Esophagus muscularis mucosa (tissue), 4 donors: ENCODE measurements around the gene SH2D2A. TPM values are rescaled to one million over a fixed set of nuclear protein-coding genes. Genes with fewer than 3 reads are reported as not detected.

Source experiments
- DNase-seq: peaks from one replicate; pipeline ENCODE4 v3.0.0-alpha.2; 2017; ENCODE audit errors: extremely low spot score
- H3K27ac ChIP-seq, 4 donors: fragments of 200-600 bp; sonication (generic); replicated peaks in 1 of 4; 1 replicate in 3 of 4; 2 replicates in 1 of 4; pipeline ENCODE4 v1.5.1; 2016 to 2019; ENCODE audit warnings: mild to moderate bottlenecking in 1 of 4
- H3K27me3 ChIP-seq, 4 donors: fragments of 200-600 bp; sonication (generic); one replicate each; pipeline versions ENCODE4 v1.5.1 to v1.6.0; 2016 to 2019
- H3K36me3 ChIP-seq, 4 donors: fragments of 200-600 bp; sonication (generic); one replicate each; pipeline ENCODE4 v1.5.1; 2016 to 2019
- H3K4me1 ChIP-seq, 4 donors: fragments of 200-600 bp; sonication (generic); one replicate each; pipeline ENCODE4 v1.5.1; 2016 to 2019
- H3K4me3 ChIP-seq, 4 donors: fragments of 200-600 bp; sonication (generic); 1 replicate in 2 of 4; 2 replicates in 2 of 4; pipeline ENCODE4 v1.5.1; 2016 to 2019; ENCODE audit warnings: mild to moderate bottlenecking in 4 of 4, moderate library complexity in 1 of 4
- H3K9me3 ChIP-seq, 4 donors: fragments of 200-600 bp; sonication (generic); 1 replicate in 3 of 4; 2 replicates in 1 of 4; pipeline ENCODE4 v1.5.1; 2016 to 2019
- CTCF ChIP-seq, 3 experiments: fragments of 200-600 bp in 2 of 3; fragments of 450-650 bp in 1 of 3; sonication (generic) in 2 of 3; IDR thresholded peaks; one replicate each; pipeline ENCODE4 v1.5.1; 2017 to 2019; ENCODE audit warnings: antibody characterized with exemption in 3 of 3, mild to moderate bottlenecking in 2 of 3, moderate library complexity in 1 of 3
- EP300 ChIP-seq: sonication (generic); formaldehyde crosslinking; IDR thresholded peaks from one replicate; pipeline ENCODE4 v1.6.1; 2017; ENCODE audit warnings: antibody characterized with exemption
- POLR2A ChIP-seq: fragments of 450-650 bp; IDR thresholded peaks from one replicate; pipeline ENCODE4 v1.6.1; 2017; ENCODE audit warnings: antibody characterized with exemption, moderate library complexity, mild to moderate bottlenecking, low read depth
- POLR2AphosphoS5 ChIP-seq, 2 donors: sonication (generic); formaldehyde crosslinking; IDR thresholded peaks; one replicate each; pipeline ENCODE4 v1.6.1; 2017; ENCODE audit warnings: antibody characterized with exemption in 2 of 2
- WGBS: methylation state at CpG from one replicate; pipeline ENCODE4 v1.1.5; 2018; 5-methylcytosine and 5-hydroxymethylcytosine counted together
- intact Hi-C: fragments of 100-400 bp; cut with DNase I; formaldehyde crosslinking; loops from one replicate; pipeline ENCODE4 v1.15.1; 2023
- total RNA-seq, 4 donors: library from RNA; depleted of rRNA; stranded (reverse); fragments of >200 nt; gene quantifications; one replicate each; pipeline versions ENCODE4 v1.1.0 to v1.2.1, GENCODE V29; 2016

The SH2D2A gene
- total RNA-seq, 4 donors from 2014 or later, result 0.83 to 2.7 (median 0.84) TPM; not detected in 1

- Histone ChIP-seq H3K4me3 (no peak overlapping the region), H3K27me3 (no peaks in the 10 kb centered on the region), H3K27ac (no peak overlapping the region), H3K36me3 (no peaks in the 10 kb centered on the region), H3K9me3 (no peaks in the 10 kb centered on the region), H3K4me1 (peaks cover 0 to 3% (median 2%) of the 10 kb centered on the region in 4 donors)
- DNase-seq, result no peak
- WGBS, result 68% methylated on average over 4 of the region's 4 CpGs
- TF ChIP-seq EP300 (no peak), CTCF (IDR thresholded peaks at IDR 0.05) (no peak), POLR2A (no peak), POLR2AphosphoS5 (IDR thresholded peaks at IDR 0.05) (no peak)
- intact Hi-C loops, result no loop called here
Observed at GRCh38 chr1:156821801-156822200, 5.2 kb upstream of the SH2D2A start.

GRCh38 chr1:156815961-156816422, 656 bp downstream of the SH2D2A start:
- intact Hi-C loops, result no loop called here
- WGBS, result 61% methylated on average over 9 of the region's 10 CpGs
- peak overlapping the region; percentile 64 to 74 (median 66) for H3K27ac ChIP-seq
- TF ChIP-seq EP300, result no peak
- TF ChIP-seq POLR2A, result no peak
- TF ChIP-seq CTCF (IDR thresholded peaks at IDR 0.05), result no peak
- no peak for TF ChIP-seq POLR2AphosphoS5 (IDR thresholded peaks at IDR 0.05)
- H3K9me3 ChIP-seq, result no peaks in the 10 kb centered on the region
- H3K36me3 ChIP-seq, result no peaks in the 10 kb centered on the region
- peaks cover 18 to 35% (median 29%) of the 10 kb centered on the region in 4 donors for H3K4me1 ChIP-seq
- H3K4me3 ChIP-seq, result peak overlapping the region; percentile 24 to 44 (median 31)
- no peak for DNase-seq
- H3K27me3 ChIP-seq, result peaks cover 0 to 13% (median 0%) of the 10 kb centered on the region in 4 donors

- Histone ChIP-seq H3K27me3 (peaks cover 0 to 13% (median 0%) of the 10 kb centered on the region in 4 donors), H3K4me1 (peaks cover 18 to 35% (median 29%) of the 10 kb centered on the region in 4 donors), H3K4me3 (peak overlapping the region; percentile 24 to 44 (median 31)), H3K9me3 (no peaks in the 10 kb centered on the region), H3K36me3 (no peaks in the 10 kb centered on the region), H3K27ac (peak overlapping the region; percentile 64 to 74 (median 66))
- TF ChIP-seq POLR2A, result no peak
- TF ChIP-seq CTCF (IDR thresholded peaks at IDR 0.05), result no peak
- no peak for TF ChIP-seq EP300
- peak; percentile 56 to 69 for TF ChIP-seq POLR2AphosphoS5 (IDR thresholded peaks at IDR 0.05)
- DNase-seq, result no peak
- intact Hi-C loops, result no loop called here
- WGBS, result 69% methylated on average over 5 of the region's 5 CpGs
Observed at GRCh38 chr1:156815307-156815826, 1.3 kb downstream of the SH2D2A start.

GRCh38 chr1:156814571-156815260, 1.9 kb downstream of the SH2D2A start:
- Histone ChIP-seq H3K4me3 (peak overlapping the region in 2 of 4 donors; percentile 9 to 55), H3K9me3 (no peaks in the 10 kb centered on the region), H3K27me3 (peaks cover 0 to 13% (median 0%) of the 10 kb centered on the region in 4 donors), H3K27ac (peak overlapping the region; percentile 51 to 74 (median 64)), H3K4me1 (peaks cover 18 to 35% (median 29%) of the 10 kb centered on the region in 4 donors), H3K36me3 (no peaks in the 10 kb centered on the region)
- no peak for DNase-seq
- no peak for TF ChIP-seq POLR2A
- intact Hi-C loops, result loop anchor here (5.0 kb wide), 1 partner anchor 48 kb away; the partner anchor contains the start of gene NTRK1
- WGBS, result 76% methylated on average over 6 of the region's 7 CpGs

- intact Hi-C loops, result loop anchor here (5.0 kb wide), 1 partner anchor 48 kb away; the partner anchor contains the start of gene NTRK1
- peak overlapping the region; percentile 51 to 74 (median 64) for H3K27ac ChIP-seq
- no peaks in the 10 kb centered on the region for H3K9me3 ChIP-seq
- peaks cover 18 to 35% (median 29%) of the 10 kb centered on the region in 4 donors for H3K4me1 ChIP-seq
- TF ChIP-seq EP300 (no peak), CTCF (IDR thresholded peaks at IDR 0.05) (peak; percentile 49 to 72 (median 49)), POLR2AphosphoS5 (IDR thresholded peaks at IDR 0.05) (peak in 1 of 2 donors; percentile 45)
- WGBS, result 52% methylated on average over 12 of the region's 60 CpGs
- no peaks in the 10 kb centered on the region for H3K36me3 ChIP-seq
- no peak for DNase-seq
- peak overlapping the region; percentile 54 to 61 (median 54) for H3K4me3 ChIP-seq
- peaks cover 0 to 13% (median 0%) of the 10 kb centered on the region in 4 donors for H3K27me3 ChIP-seq
Observed at GRCh38 chr1:156813750-156814570, 2.7 kb downstream of the SH2D2A start.
